HG03575 (cell line): ENCODE data around the gene INTS13.
"Not testable (repeated sequence)": the region's sequence is repeated elsewhere in the genome, so short reads cannot be mapped to it uniquely, and the experiment has no call there.

Source experiments
- ATAC-seq: cut with Tn5 transposase; IDR thresholded peaks from one replicate; pipeline ENCODE4 v1.9.1; 2021; ENCODE audit not compliant: unreplicated experiment, insufficient number of reproducible peaks, low FRiP score; ENCODE audit errors: extremely low read depth

INTS13 gene

DNA sequence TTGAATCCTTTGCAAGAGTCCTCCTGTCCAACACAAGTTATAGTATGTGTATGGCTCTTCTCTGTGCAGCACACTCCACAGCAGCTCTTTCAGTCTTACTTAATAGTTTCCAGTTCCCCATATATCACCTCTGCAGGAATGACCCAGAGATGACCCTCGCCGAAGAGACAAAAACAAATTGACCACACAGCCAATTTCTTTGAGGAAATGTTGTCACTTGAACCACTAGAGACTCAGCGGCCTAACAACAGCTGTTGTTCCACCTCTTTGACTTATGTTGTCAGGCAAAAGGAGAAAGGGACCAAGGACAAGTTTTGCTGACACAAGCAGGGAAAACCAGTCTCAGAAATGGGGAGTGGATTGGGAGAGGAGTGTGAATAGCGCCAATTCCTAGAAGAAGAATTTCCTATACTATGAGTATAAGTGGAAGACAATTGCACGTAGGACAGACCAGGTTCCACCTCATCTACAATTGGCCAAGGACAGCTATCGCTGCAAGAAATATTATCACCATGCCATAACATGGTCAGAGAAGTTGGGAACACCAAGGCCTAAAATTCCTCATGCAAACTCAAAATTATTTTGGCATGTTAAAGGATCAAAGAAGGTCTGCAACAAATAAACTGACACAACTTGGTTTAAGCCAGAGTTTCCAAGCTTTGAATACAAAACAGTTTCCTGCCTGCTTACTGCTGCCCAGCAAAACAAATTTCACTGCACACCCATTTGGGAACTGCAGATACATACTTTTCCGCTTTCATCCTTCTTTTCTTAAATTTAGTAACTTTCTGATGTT is 63.1 kb downstream of the INTS13 start:
- ATAC-seq, result peak; percentile 51

- no peak for ATAC-seq
Observed at GRCh38 chr12:26872625-26873024, 65.2 kb downstream of the INTS13 start.

DNA sequence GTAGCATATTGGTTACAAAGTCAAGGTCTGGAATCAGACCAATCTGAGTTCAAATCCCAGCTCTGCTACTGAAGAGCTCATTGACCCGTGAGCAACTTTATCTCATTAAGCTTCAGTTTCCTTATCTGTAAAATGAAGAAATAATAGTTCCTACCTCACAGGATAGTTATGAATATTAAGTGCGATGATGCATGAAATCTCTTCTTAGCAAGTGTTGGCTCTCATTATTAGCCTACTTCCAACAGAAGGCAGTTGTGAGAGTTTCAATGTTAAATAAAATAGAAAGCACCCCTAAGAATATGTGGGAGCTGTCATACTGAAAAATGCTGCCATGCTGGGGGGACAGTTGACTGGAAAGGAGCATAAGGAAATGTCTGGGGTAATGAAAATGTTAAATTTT is 65.8 kb downstream of the INTS13 start:
- no peak for ATAC-seq

DNA sequence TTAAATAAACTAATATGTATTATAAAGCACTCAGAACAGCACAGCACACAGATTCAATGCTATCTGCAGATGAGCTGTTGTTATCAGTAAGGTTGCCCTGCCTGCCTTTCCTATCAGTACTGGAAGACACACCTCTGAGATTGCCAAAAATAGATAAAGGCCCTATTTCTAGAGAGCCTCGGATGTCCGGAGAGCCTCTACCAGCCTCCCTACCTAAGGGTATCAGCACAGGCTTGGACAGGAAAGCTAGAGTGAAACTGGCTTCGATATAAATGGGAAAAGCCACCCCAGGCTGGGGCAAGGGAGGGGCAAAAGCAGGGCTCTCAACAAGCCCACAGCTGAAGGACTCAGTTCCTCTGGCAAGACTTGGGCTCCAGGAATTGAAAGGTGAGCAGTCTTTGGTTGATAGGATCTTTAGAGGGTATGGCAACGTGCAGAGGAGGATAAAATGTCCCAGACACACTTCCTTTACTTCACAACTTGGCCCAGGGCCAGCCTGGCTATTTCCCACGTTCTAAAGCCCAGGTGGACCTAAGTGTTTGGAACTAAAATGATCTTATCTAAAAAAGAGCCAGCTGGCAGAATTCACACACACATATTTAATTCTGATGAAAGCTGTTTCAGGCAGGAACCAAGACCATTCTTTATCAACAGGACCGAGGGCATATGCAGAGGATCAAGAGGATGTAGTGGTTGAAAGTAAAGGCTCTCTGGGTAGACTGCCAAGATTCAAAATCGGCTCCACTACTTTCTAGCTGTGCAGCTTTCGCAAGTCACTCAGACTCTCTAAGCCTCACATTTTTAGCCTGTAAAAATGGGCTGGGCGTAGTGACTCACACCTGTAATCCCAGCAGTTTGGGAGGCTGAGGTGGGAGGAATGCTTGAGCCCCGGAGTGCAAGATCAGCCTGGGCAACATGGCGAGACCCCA is 67.0 kb downstream of the INTS13 start:
- ATAC-seq, result no peak

DNA sequence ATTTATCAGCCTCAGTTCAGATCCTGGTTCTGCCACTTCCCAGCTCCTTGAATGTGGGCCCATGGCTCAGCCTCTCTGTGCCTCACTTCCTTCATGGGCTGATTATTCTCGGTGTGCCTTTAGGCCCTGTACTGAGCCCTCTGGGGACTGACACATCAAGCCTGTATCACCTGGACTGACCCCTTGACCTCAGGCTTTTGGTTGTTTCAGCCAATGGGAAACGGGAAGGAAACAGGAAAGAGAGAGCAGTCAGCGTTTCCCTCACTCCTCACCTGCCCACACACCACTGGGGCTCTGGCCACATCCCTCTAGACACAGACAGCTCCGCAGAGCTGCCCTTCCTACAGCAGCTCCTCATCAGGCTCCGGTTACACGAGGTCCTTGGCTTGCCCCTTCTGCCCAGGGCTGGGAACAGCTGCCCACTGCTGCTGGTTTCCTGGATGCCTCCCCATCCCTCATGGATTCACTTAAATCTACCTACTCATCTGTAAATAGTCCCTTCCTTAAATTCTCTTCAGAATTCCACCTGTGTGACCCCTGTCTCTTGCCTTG is 67.8 kb downstream of the INTS13 start:
- no peak for ATAC-seq

DNA sequence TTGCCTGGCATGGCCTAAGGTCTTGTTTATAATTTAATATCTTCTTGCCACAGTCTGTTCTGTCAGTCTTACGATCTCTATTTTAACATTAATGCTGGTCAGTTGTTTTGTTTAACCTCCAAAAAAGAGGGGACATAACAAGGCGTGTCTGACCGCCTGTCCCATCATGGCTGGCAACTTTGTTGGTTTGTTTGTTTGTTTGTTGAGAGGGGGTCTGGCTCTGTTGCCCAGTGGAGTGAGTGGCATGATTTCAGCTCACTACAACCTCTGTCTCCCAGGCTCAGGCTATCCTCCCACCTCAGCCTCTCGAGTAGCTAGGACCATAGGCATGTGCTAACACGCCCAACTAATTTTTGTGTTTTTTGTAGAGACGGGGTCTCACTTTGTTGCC is 68.7 kb downstream of the INTS13 start:
- ATAC-seq, result no peak

DNA sequence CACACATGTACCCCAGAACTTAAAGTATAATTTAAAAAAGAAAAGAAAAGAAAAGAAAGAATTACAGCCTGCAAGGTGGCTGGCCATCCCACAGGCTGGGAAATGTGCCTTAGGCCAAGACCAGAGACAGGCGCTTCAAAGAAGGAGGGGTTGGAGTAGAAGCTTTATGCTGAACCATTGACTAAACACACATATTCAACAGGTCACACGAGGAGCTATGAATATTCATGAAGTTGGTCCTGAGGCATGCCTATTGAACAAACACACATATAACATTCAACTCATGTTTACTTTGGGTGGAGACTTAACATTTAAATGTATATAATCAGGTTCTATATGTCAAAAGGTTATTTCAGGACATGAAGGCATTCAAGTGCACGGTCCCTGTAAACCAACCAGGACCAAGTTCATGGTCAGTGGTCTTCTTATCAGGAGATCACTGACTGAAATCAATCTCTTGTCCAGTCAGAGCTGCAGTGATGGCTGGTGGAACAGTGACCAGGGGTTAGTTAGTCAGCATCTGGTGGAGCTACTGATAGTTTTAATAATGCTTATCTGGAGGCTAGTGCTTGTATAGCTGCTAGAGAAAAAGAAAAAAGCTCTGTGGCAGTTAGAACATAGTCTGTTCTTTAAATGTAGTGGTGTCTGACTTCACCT is 69.2 kb downstream of the INTS13 start:
- ATAC-seq, result no peak

GRCh38 chr12:26867080-26867479 is 70.7 kb downstream of the INTS13 start:
- peak; percentile 75 for ATAC-seq

DNA sequence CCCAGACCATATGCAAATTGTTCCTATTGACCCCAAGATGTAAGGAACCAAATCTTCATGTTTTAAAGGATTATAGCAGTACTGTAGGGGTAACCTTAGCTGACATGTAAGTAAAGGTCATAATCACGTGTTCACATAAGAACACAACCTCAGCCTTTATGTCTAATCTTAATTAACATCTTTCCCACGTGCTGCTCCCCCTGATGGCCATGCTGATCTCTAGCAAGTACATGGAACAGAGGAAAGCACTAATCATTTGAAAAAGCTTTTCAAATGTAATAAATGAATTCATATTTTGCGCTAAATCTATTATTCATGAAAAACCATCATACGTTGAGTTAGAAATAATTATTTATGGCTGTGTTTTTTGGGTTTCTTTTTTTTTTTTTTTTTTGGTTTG is 74.3 kb downstream of the INTS13 start:
- ATAC-seq, result no peak

- not testable (repeated sequence) for ATAC-seq
Observed at GRCh38 chr12:26862787-26863186, 75.0 kb downstream of the INTS13 start.

DNA sequence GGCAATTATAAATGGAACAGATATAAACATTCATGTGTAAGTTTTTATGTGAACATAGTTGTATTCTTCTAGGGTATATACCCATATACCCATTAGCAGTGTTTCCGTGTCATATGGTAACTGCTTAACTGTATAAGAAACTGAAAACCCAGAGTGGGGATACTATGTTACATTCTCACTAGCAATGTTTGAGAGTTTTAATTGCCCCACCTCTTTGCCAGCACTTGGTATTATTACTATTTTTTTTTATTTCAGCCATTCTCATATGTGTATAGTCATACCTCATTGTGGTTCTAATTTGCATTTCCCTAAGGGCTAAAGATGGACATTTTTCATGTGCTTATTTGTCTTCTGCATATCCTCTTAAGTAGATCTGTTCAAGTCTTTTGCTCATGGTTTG is 76.1 kb downstream of the INTS13 start:
- no peak for ATAC-seq

GRCh38 chr12:26857465-26858176 is 80.2 kb downstream of the INTS13 start:
- ATAC-seq, result no peak

- no peak for ATAC-seq
Observed at GRCh38 chr12:26855337-26855736, 82.4 kb downstream of the INTS13 start.
